GM19455 (cell line): Measurements from ENCODE around the gene DMTF1.
A peak's percentile ranks its signal among the peaks of the same experiment; 100 is the strongest.
"Not testable (repeated sequence)": the region's sequence is repeated elsewhere in the genome, so short reads cannot be mapped to it uniquely, and the experiment has no call there.

Experiments
- ATAC-seq: cut with Tn5 transposase; IDR thresholded peaks from one replicate; pipeline ENCODE4 v1.9.1; 2021; ENCODE audit not compliant: unreplicated experiment

Gene DMTF1, protein sequence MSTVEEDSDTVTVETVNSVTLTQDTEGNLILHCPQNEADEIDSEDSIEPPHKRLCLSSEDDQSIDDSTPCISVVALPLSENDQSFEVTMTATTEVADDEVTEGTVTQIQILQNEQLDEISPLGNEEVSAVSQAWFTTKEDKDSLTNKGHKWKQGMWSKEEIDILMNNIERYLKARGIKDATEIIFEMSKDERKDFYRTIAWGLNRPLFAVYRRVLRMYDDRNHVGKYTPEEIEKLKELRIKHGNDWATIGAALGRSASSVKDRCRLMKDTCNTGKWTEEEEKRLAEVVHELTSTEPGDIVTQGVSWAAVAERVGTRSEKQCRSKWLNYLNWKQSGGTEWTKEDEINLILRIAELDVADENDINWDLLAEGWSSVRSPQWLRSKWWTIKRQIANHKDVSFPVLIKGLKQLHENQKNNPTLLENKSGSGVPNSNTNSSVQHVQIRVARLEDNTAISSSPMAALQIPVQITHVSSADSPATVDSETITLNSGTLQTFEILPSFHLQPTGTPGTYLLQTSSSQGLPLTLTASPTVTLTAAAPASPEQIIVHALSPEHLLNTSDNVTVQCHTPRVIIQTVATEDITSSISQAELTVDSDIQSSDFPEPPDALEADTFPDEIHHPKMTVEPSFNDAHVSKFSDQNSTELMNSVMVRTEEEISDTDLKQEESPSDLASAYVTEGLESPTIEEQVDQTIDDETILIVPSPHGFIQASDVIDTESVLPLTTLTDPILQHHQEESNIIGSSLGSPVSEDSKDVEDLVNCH

DNA sequence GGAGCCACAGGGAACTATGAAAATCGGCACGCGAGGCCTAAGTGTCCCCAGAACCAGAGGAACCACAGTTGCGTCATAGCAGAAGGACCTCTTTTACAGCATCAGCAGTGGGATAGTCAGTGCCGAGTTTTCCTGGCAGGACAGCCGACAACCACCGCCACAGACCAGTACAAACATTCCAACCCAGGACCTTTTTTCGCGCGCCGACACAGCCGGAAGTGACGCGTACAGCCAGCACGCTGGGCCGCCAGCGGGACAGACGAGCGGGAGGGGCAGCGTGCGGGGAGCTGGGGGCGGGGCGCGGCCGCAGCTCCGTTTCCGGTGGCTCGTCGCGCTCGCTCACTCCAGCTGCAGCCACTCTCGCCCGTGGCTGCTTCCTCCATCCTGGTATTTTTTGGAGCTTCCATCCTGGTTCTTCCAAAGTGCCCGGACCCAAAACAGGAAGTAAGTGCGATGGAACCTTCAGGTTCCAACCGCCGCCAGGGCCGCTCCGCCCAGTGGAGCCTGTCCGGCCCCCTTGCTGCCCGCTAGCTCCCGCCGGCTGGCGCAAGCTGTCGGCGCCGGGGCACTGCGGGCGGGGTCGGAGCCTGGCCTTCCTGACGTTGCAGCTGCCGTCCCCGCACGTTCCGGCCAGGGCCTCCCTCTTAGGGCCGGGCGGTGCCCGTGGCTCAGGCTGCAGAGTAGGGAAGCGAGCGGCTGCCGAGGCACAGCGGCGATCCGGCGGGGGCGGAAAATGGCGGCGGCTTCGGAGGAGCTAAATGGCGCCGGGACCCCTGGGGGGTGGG lies at the start of gene DMTF1:
DMTF1 (plus strand) TSS at position 342 of the 785 bp plus-strand sequence. CDS start 12,489 bp downstream, outside the sequence.
- ATAC-seq: peak; percentile 86

DNA sequence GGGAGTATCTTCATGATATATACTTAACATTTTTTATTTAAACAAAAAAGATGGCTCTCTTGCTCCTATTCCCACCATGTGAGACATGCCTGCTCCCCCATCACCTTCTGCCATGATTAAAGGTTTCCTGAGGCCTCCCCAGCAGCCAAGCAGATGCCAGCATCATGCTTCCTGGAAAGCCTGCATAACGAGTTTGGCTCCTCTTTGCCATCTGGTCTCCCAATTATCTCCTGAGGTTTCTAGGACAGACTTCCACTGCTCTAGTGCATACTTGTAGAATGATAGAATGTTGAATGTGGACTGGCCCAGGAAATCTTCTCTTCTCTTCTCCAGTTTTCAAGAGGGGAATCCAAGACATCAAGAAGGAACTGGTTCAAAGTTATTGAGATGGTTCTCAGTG lies 46.9 kb upstream of the DMTF1 start:
- ATAC-seq: no peak

DNA sequence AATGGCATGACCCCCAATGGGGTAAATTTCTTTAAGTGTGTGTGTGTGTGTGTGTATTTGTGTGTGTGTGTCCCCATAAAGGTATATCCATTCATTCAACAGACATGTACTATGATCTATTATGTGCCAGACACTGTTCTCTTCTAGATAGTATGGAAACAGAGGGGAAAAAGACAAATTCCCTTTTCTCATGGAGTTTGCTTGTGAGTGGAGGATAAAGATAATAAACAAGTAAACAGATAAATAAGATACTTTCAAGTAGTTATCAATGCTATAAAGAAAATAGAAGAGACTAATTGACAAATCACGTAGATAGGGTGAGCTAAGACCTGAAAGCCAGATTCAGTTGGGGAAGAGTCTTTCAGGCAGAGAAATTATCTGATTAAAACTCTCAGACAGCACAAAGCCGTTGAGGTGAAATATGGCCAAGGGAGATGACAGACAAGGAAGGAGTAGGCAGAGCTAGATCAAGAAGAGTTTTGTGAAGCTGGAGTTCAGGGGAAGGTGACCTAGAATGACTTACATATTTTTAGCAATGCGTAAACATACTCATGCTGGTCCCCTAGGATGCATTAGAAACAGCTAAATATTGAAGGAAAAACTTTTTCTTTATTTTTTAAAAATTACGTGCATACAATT lies 45.2 kb upstream of the DMTF1 start:
- no peak for ATAC-seq

DNA sequence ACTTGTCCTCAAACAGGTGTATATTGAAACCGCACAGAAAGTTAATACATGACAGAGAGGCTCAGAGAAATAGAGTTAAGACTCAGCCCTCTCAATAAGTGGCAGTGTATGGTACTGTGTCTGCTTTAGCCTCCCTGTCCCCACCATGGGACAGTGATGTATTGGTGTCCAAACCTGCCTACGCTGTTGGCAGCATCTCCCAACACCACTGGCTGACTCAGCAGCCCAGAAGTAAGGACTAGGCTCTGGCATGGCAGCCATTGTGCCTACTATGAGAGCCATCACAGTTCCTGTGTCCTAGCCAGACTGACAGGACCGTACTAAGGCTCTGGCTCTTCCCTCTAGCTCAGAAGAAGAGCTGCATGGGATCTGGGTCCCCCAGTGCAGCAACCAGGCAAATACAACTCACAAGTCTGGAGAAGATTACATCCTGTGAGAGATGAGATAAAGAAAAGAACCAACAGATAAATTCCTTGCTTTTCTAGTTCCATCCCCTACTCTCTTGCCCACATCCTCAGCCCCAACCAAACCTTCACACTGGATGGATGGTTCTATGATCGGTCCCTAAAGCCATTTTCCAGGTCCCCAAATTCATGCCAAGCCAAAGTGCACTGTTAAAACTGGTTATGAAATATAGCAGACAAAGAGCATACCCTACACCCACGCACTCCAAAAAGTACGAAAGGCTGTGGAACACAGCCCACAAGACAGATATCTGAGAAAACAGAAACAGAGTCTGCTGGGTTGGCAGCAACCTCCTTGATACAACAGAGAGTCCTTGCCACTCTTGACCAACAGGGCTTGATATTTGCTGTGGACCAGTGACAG lies 44.1 kb upstream of the DMTF1 start:
- no peak for ATAC-seq

DNA sequence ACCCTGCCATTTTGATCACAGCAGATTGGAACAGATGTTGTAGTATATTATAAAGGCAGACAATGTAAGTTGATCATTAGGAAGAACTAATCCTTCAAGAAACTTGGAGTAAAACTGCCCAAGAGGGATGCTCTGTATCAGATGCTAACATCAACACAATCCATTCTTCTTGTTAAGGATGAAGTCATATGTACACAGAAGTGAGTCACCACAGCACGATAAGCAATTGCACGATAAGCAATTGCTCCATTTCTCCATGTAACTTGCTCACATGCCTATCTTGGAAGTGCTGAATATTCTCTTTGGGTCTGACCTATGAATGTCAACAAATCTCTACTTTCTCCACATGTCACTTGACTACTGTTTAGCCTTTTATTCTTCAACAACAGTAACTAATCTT lies 41.5 kb upstream of the DMTF1 start:
- no peak for ATAC-seq

DNA sequence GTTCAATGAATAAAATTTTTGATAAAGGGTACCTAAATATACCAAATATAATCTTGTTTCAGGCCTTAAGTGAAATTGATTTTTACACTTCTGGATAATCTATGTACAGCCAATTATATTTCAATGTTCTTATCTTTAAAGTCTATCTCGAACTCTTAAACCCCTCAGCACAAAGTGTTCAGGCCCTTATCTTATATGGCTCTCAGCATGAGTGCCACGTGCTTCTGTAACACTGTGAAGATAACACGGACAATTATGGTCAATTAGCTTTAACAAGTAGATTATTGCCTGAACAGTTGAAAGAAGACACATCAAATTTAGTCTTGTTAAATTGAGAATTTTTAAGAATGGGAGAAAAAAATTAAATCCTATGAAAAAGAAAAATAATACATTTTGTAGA lies 40.4 kb upstream of the DMTF1 start:
- ATAC-seq: no peak

DNA sequence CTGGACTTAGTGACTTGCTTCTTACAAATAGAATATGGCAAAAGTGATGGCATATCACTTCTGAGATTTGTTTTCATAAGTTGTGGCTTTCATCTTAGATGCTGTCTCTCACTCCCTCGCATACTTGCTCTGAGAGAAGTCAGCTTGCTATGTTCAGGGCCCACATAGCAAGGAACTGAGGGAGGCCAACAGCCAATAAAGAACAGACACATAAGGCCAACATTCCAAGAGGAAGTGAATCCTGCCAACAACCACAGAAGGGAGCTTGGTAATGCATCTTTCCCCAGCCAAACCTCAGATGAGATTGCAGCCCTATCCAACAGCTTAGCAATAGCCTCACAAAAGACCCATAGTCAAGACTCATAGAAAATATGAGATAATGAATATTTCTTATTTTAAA lies 39.2 kb upstream of the DMTF1 start:
- no peak for ATAC-seq

DNA sequence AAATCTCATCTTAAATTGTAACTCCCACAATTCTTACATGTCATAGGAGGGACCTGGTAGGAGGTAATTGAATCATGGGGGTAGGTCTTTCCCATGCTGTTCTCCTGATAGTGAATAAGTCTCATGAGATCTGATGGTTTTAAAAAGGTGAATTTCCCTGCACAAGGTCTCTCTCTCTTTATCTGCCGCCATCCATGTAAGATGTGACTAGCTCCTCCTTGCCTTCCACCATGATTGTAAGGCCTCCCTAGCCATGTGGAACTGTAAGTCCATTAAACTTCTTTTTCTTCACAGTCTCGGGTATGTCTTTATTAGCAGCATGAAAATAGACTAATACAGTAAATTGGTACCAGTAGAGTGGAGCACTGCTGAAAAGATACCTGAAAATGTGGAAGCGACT lies 38.3 kb upstream of the DMTF1 start:
- not testable (repeated sequence) for ATAC-seq

DNA sequence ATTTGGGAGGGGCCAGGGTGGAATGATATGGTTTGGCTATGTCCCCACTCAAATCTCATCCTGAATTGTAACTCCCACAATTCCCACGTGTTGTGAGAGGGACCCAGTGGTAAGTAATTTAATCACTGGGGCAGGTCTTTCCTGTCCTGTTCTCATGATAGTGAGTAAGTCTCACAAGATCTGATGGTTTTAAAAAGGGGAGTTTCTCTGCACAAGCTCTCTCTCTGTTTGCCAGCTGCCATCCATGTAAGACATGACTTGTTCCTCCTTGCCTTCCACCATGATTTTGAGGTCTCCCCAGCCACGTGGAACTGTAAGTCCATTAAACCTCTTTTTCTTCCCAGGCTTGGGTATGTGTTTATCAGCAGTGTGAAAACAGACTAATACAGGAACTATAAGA lies 36.5 kb upstream of the DMTF1 start:
- not testable (repeated sequence) for ATAC-seq

DNA sequence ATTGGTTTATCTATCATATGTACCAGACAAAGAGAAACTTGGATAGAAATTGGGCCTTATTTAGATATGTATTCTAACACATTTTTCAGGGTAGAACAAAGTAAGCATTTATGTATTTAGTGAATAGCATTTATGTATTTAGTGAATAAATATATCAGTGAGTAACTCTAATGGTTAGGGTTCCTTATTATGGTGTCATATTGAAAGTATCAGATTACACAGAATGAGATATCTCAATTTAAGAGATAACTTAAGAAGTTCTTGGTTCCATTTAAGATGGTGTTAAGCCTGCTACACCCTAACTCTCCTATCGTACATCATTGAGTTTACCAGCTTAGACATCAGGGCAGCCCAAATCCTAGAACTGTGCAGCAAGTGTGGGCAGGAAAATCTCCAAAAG lies 35.9 kb upstream of the DMTF1 start:
- ATAC-seq: no peak

DNA sequence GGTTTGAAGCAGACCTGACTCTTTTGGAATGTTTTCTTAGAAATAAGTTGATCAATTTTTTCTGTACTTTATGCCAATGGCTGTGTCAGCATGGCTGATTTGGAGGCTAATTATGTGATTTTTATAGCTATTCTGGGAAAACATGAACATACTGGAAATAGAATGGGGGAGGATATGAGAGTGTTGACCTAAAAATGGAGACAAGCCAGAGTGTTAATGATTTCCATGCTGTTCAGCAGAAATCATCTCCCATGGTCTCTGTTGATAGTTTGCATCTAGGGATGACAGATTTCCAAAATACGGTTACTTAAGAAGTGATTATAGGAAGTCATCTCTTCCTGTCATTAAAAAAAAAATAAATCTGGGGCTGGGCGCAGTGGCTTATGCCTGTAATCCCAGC lies 32.7 kb upstream of the DMTF1 start:
- no peak for ATAC-seq

DNA sequence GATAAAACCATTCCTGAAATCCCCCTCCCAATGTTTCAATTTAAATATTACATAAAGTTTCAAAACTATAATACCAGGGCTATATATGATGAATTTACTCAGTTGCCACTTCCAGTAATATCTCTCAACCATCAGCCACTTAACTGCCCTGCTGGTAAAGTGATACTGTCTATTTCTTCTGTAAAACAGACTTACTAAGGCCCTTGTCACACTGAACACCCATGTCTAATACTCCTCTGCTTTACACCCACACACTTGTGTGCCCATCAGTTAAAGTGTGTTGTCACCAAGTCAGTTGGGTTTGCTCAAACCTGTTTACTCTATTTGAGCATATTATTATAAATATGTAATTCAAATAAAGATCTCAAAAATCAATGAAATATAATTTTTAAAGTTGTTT lies 29.1 kb upstream of the DMTF1 start:
- no peak for ATAC-seq

DNA sequence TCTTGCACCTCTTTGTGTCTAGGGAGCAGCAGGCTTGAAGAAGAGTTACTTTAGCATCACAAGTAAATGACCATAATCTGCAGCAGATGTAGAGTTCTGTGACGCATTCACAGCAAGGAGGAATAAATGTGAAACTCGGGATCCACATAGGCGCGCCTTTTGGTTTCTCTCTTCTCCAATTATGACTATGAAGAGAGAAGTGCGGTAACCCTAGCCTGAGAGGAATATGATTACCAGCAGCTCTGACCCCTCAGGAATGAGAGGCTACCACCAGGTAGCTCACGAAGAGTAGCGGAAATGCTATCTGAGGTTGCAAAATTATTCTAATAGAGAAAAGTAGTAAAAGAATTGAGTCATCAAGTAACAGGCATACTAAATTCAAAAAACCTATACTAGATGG lies 25.2 kb upstream of the DMTF1 start:
- ATAC-seq: peak; percentile 55

DNA sequence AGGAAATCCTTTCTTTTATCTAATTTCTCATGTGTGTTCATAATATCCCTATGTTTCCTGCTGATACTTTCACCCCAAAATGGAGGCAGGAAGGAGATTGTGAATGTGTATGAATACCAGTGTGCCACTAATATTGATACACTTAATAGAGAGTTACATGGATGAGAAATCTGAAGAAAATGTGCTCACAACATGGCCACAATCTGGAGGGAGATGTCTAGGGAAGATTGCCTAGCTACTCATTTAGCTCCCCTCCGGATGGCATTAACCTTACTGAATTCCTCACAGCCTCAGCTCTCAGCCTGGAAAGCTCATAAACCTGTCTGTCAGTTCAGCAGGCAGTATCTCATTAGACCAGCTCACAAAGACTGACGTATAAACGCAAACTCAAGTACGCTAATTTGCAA lies 23.4 kb upstream of the DMTF1 start:
- ATAC-seq: no peak

DNA sequence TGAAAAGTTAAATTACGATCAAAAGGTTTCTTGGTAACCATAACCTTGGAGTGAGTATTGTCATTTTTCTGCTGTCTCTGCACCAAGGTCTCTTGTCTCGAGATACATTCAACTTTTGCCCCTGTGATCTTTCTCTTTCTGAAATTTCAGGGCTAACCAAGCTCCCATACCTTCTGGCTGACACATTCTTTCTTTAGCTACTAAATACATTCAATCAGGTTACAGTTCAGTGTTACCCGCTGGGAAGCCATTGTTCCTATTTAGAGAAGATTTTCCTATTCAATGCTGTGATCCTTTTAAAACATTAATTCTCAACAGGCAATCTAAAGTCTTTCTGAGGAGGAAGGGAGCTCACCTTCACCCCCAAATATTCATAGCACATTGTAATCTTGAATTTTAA lies 22.9 kb upstream of the DMTF1 start:
- no peak for ATAC-seq

DNA sequence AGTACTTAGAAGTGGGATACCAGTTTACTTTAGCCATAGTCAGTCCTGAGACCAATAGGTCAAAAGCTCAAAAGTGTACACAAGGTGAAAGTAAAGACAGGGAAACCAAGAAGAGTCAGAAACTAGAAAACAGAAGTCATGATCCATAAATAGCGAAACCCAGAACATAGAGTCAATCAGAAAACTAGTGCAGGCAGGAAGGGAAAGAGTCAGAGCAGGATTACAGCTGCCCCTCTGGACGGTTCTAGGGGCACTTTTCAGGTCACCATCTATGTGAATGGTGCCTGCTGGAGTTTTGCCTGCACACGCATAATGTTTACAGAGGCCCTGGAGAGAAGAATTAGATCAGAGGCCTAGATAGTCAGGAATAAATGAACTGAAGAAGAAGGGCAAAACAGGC lies 22.4 kb upstream of the DMTF1 start:
- peak; percentile 90 for ATAC-seq

DNA sequence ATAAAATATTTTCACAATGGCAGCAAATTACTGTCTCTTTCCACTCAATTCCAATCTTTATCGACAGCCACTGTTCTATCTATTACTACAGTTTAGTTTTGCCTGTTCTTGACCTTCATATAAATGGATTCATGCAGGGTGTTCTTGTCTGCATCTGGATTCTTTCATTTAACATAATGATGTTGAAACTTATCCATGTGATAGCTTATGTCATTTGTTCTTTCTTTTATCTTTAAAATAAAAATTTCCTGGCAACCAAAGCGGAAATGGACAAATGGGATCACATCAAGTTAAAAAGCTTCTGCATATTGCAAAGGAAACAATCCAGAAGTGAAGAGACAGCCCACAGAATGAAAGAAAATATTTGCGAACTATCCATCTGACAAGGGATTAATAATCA lies 20.5 kb upstream of the DMTF1 start:
- ATAC-seq: no peak

DNA sequence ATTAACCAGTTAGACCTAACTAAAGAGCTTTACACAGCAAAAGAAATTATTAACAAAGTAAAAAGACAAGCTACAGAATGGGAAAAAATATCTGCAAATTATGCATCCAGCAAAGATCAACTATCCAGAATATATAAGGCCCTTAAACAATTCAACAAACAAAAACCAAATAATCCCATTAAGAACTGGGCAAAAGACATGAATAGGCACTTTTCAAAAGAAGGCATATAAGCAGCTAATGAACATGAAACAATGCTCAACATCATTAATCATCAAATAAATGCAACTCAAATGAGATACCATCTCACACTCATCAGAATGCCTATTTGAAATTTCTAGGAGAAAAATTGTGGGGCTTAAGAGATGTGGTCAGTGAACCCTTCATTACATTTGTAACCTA lies 15.0 kb upstream of the DMTF1 start:
- ATAC-seq: no peak

DNA sequence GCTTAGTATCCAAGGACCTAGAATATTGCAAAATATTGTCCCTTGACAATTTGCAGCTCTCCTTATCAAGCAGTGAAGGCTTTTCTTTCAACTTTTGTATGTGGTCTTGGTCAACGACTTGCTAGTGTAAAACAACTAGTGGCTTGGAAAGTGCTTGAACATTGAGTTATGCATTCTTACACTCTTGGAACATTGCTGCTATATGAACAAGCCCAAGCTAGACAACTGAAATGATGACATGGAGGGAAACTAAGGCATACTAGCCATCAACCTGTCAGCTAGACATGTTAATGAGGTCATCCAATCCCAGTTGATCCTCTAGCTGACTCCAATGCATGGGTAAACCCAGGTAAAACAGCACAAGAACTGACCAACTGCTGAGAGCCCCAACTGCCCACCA lies 12.7 kb upstream of the DMTF1 start:
- no peak for ATAC-seq

DNA sequence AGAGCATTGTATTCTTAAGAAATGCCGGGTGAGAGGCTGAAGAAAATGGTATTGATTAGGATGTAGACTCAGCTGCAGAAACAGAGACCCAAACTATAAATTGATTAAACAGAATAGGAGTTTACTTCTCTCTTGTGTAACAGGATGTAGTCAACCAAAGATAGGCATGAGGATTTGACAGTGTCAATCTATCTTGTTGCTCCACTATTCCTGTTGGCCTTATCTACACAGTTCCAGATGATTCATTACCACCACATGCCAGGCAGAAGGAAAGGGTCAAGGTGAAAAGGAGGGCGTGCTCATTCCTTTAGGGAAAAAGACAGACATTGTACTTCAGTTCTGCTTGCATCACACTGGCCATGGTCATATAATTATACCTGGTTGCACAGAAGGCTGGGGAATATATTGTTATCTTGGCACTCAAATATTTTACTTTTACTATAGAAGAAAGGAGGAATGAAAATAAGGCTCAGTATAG lies 11.9 kb upstream of the DMTF1 start:
- ATAC-seq: no peak
